Cardiac muscle cell (in vitro differentiated cells and primary cell): ENCODE data around the gene HIVEP3. TPM values are rescaled to one million over a fixed set of nuclear protein-coding genes. Genes with fewer than 3 reads are reported as not detected.

Experiments used
- DNase-seq, 2 donors: peaks; one replicate each; pipeline versions ENCODE4 v3.0.0 to v3.0.0-alpha.2; 2010 to 2017; ENCODE audit warnings: low read depth in 1 of 2, low spot score in 1 of 2
- H3K27ac ChIP-seq: fragments of 200-600 bp; sonication (generic); 2 replicates; pipeline ENCODE4 v1.5.1; 2016
- H3K27me3 ChIP-seq: fragments of 200-600 bp; sonication (generic); 2 replicates; pipeline ENCODE4 v1.6.0; 2016; ENCODE audit warnings: control low read depth
- H3K36me3 ChIP-seq: fragments of 200-600 bp; sonication (generic); 2 replicates; pipeline ENCODE4 v1.5.1; 2016; ENCODE audit warnings: control low read depth
- H3K4me1 ChIP-seq: fragments of 200-600 bp; sonication (generic); 2 replicates; pipeline ENCODE4 v1.8.1; 2017; ENCODE audit warnings: low read depth, mild to moderate bottlenecking, mixed run types
- H3K4me3 ChIP-seq: fragments of 200-600 bp; sonication (generic); 2 replicates; pipeline ENCODE4 v1.5.1; 2016; ENCODE audit warnings: mild to moderate bottlenecking
- H3K9me3 ChIP-seq: fragments of 200-600 bp; sonication (generic); 2 replicates; pipeline ENCODE4 v1.5.1; 2017; ENCODE audit warnings: low read depth, mild to moderate bottlenecking, control low read depth
- CTCF ChIP-seq: IDR thresholded peaks from 2 replicates; pipeline ENCODE4 v1.5.1; 2012; ENCODE audit warnings: low read depth, mild to moderate bottlenecking, low read length
- polyA plus RNA-seq: library from polyadenylated mRNA; unstranded; fragments of >200 nt; fragmentation: Nextera tagmentation; extraction: Ambion mirVana; gene quantifications from 2 replicates; pipeline ENCODE4 v1.2.1, GENCODE V29; 2016
- total RNA-seq: library from RNA; depleted of rRNA; stranded (reverse); fragments of >200 nt; gene quantifications from 2 replicates; pipeline ENCODE4 v1.2.3, GENCODE V29; 2016

HIVEP3 gene
- total and polyA plus RNA-seq, 2 experiments from 2014 or later: 0.42 to 0.62 TPM

- Histone ChIP-seq H3K27ac (no peak overlapping the region), H3K9me3 (no peaks in the 10 kb centered on the region), H3K4me1 (no peaks in the 10 kb centered on the region), H3K27me3 (no peaks in the 10 kb centered on the region), H3K36me3 (no peaks in the 10 kb centered on the region), H3K4me3 (no peak overlapping the region)
- DNase-seq: peak in 1 of 2 donors; percentile 83
- TF ChIP-seq CTCF: no peak
Observed at GRCh38 chr1:41830726-41831125, 88.0 kb downstream of the HIVEP3 start.

GRCh38 chr1:41827991-41828570 lies 90.6 kb downstream of the HIVEP3 start:
- H3K27me3 ChIP-seq: no peaks in the 10 kb centered on the region
- no peaks in the 10 kb centered on the region for H3K9me3 ChIP-seq
- no peaks in the 10 kb centered on the region for H3K36me3 ChIP-seq
- TF ChIP-seq CTCF: no peak
- peak in 1 of 2 donors; percentile 57 for DNase-seq
- peaks cover 3% of the 10 kb centered on the region for H3K4me1 ChIP-seq
- no peak overlapping the region for H3K4me3 ChIP-seq
- no peak overlapping the region for H3K27ac ChIP-seq

- no peak for TF ChIP-seq CTCF
- H3K27ac ChIP-seq: no peak overlapping the region
Observed at GRCh38 chr1:41823471-41823870, 95.3 kb downstream of the HIVEP3 start.

GRCh38 chr1:41822866-41823265 lies 95.9 kb downstream of the HIVEP3 start:
- TF ChIP-seq CTCF: no peak
- no peak for DNase-seq
- Histone ChIP-seq H3K4me3 (no peak overlapping the region), H3K9me3 (no peaks in the 10 kb centered on the region), H3K27ac (no peak overlapping the region), H3K4me1 (peaks cover 3% of the 10 kb centered on the region), H3K27me3 (no peaks in the 10 kb centered on the region), H3K36me3 (no peaks in the 10 kb centered on the region)

More at GRCh38 chr1:41823471-41823870, 95.3 kb downstream of the HIVEP3 start:
- Histone ChIP-seq H3K36me3 (no peaks in the 10 kb centered on the region), H3K27me3 (no peaks in the 10 kb centered on the region), H3K4me1 (peaks cover 3% of the 10 kb centered on the region), H3K9me3 (no peaks in the 10 kb centered on the region), H3K4me3 (no peak overlapping the region)
- DNase-seq: peak; percentile 55 to 58

GRCh38 chr1:41819843-41820242 lies 98.9 kb downstream of the HIVEP3 start:
- no peak for DNase-seq
- no peak overlapping the region for H3K4me3 ChIP-seq
- H3K27ac ChIP-seq: no peak overlapping the region
- no peak for TF ChIP-seq CTCF
- no peaks in the 10 kb centered on the region for H3K9me3 ChIP-seq
- no peaks in the 10 kb centered on the region for H3K27me3 ChIP-seq
- H3K4me1 ChIP-seq: peaks cover 3% of the 10 kb centered on the region
- no peaks in the 10 kb centered on the region for H3K36me3 ChIP-seq
